ENCODE data around the gene CDK5RAP3.
"Not testable (repeated sequence)": the region's sequence is repeated elsewhere in the genome, so short reads cannot be mapped to it uniquely, and the experiment has no call there.

CDK5RAP3 gene, protein sequence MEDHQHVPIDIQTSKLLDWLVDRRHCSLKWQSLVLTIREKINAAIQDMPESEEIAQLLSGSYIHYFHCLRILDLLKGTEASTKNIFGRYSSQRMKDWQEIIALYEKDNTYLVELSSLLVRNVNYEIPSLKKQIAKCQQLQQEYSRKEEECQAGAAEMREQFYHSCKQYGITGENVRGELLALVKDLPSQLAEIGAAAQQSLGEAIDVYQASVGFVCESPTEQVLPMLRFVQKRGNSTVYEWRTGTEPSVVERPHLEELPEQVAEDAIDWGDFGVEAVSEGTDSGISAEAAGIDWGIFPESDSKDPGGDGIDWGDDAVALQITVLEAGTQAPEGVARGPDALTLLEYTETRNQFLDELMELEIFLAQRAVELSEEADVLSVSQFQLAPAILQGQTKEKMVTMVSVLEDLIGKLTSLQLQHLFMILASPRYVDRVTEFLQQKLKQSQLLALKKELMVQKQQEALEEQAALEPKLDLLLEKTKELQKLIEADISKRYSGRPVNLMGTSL

DNA sequence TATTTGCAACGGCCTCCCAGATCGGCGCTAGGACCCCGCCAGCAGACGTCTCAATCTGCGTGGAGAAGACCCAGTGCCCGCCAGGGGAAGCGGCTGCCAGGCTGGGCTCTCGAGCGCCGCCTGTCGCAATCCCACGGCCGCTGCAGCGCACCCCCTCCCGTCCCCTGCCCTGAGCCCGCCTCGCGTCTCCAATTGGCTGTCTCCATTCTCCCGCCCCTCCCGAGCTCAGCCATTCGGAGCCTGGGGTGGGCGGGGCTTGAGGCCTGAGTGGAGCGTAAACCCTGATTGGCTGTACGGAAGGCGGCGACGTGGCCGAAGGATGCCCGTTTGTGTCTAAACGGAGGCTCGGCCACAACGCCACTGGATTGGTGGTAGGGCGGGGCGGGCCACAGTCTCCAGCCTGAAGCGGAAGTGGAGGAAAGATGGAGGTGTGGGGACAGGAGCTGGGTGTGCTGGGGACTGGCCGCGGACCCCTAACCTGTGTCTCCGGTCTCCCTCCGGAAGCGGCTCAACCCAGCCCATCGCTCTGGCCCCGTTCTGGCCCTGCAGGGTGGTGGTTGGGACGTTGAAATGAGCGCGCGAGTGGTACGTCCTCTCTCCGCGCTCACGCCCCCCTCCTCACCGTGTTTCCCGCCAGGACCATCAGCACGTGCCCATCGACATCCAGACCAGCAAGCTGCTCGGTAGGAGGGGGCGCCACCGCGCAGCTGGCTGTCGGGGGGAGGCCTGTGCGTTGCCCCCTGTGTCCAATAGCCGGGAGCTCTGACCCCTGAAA lies at the start of gene CDK5RAP3:
TSS of gene CDK5RAP3 (plus strand) at position 389 of the 775 bp plus-strand sequence. CDS start at position 423, 34 bp downstream.
- peak; percentile 100 for DNase-seq

DNA sequence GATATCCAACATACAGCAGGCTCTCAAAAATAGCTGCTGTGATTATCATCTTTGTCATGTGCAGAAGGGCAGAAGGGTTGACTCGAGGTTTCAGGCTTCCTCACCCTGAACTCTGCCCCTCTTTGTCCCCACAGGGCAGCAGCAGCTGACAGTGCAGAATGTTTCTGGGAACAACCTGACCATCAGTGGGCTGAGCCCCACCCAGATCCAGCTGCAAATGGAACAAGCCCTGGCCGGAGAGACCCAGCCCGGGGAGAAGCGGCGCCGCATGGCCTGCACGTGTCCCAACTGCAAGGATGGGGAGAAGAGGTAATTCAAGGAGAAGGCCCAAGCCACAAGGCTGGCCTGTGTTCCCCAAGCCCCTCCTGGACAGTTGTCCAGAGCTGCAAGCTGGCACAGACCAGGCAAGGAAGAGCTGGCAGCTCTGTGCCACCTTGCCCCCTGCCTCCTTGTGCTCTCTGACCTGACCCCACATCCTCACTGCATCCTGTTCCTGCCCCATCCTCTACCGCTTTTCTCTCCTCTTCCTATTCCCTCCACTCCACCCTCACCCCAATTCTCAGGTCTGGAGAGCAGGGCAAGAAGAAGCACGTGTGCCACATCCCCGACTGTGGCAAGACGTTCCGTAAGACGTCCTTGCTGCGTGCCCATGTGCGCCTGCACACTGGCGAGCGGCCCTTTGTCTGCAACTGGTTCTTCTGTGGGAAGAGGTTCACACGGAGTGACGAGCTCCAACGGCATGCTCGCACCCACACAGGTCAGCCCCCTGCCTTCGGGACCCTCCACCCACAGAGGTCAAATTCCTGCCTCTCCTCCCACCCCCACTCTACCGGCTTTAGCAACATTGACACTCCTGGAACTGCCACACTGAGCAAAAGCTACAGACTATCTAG lies 45.9 kb upstream of the CDK5RAP3 start:
- no peak for DNase-seq

DNA sequence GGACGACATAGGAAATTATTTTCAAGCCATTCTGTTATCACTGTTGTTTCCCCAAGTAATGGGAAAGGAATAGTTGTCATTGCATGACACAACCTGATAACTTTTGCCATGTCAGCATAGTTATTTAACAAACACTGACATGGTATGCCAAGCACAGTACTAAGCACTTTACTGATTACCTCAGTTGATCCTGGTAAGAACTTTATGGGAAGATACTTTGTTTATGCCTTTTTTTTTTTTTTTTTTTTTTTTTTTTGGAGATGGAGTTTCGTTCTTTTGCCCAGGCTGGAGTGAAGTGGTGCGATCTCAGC lies 45.3 kb upstream of the CDK5RAP3 start:
- DNase-seq = no peak

DNA sequence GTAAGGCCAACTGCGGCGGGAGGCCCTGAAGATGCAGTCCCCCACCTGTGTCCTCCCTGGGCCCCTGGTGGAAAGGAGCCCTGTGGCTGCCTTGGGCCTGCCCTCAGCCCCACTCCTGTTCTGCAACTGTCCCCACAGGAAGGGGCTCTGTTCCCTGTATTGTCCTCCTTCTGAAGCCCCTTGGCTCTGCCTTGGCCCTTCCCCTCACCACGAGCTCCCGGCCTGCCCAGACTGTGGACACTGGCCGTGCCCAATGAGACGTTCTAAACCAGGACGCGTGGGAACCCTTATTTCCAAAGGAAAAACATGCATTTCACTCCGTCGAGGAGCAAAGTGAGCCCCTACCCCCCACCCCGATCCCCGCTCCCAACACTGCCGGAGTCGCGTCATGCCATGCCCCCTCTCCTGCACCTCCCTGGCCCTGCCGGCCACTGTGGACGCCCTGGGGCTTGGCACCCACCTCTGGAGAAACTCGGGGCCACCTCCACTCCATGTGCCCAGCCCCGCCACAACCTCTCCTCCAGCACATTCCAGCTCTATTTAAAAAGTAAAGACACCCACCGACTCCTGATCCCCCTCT lies 43.0 kb upstream of the CDK5RAP3 start:
- DNase-seq = no peak

DNA sequence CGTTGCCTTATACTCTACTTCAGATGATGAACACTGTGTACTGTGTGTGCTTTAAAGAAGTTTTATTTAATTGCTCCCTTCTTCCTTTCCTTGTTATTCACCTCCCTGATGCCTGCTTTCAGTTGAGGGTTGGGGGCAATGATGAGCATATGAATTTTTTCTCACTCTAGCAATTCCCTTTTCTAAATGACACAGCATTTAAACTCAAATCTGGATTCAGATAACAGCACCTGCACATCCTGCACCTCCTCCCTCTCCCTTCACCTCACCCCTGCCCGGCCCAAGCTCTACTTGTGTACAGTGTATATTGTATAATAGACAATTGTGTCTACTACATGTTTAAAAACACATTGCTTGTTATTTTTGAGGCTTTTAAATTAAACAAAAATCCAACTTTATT lies 42.5 kb upstream of the CDK5RAP3 start:
- DNase-seq = no peak

DNA sequence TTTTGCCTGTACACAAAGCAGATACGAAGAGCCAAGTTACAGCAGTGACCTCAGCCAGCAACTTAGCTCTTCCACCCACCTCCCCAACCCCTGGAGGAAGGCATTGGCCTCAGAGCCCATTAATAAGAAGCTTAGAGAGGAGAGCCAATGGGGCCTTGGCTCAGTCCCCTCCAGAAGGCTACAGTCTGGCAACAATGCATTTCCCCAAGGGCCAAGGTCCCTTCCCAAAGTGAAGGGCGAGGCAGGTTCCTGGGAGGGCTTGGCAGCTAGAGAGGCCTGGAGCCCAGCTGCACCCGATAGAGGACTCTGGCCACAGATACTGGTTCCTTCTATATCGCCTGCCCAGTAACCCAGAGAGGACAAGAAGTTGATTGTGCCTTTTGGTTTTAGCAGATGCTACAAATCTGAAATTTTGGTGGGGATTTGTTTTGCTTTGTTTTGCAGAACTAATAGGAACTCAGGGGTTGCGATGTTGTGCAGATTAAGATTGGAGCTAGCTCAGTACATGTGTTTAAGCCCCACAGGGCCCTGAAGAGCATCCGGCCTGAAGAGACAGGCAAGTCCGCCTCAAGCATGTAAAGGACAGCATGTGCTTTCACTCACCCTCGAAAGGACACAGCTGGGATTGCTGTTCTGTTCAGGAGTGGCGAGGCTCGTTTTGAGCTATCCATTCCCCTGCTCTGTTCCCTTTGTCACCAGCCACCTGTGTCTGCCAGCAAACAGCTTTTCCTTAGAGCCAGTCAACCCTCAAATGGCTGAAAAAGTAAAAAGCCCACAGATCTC lies 41.5 kb upstream of the CDK5RAP3 start:
- no peak for DNase-seq

DNA sequence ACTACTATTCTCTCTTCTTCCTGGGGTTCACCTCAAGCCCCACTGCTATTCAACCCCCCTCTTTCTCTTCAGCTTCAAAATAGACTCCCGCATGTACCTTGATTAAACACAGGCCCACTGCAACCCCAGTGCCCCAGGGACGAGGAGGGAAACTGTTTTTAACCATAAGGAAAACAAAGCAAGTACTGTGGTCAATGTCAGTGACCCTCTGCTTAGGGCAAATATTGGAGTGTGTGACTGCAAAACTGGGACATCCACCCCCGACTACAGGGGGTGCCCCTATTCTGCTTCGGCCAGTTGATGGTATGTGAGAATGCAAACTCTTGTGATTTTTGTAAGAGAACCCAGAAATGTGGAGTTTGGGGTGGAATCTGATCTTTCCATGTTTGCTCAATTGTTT lies 39.1 kb upstream of the CDK5RAP3 start:
- DNase-seq = no peak

DNA sequence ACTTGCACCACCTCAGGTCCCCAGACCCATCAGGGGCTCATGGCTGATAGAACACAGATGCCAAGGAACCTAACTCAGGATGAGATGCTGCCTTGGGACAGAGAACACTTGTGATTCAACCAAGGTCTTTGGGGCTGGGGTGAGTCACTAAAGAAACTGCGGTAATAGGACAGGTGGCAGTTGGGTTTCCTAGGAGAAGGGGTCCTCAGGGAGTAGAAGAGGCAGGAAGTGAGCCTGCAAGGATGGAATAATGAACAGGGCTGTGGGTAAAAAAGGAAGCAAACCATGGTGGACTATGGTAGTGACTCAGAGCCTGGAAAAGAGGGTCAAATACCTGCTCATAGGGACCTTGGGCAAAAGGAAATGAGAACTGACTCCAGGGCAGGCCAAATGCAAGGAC lies 36.1 kb upstream of the CDK5RAP3 start:
- DNase-seq = no peak

DNA sequence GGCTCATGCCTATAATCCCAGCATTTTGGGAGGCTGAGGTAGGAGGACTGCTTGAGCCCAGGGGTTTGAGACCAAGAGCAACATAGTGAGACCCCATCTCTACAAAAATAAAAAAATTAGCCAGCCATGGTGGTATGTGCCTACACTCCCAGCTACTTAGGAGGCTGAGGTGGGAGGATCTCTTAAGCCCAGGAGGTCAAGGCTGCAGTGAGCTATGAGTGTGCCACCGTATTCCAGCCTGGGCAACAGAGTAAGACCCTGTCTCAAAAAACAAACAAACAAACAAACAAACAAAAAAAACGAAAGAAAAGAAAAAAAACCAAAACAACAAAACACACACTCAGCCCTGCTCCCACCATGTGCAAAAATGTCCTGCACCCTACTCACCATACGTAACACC lies 35.4 kb upstream of the CDK5RAP3 start:
- DNase-seq = not testable (repeated sequence)

DNA sequence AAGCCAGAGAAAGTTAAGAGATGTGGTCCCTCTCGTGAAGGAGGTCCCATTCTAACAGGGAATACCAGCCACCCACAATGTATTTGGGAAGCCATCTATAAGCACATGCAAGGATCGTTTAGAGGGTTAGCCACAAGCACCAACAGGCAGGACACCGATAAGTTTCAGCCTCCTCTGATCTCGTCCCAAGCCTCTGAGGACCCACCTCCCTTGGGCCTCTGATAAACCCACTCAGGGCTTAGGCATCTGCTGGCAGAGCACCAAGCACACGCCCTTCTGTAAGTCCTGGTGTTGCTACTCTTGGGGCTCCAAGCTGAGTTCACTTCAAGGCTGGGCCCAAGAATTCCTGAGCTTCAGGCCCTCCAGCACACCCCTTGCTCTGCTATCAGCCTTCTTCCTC lies 35.0 kb upstream of the CDK5RAP3 start:
- DNase-seq = no peak

DNA sequence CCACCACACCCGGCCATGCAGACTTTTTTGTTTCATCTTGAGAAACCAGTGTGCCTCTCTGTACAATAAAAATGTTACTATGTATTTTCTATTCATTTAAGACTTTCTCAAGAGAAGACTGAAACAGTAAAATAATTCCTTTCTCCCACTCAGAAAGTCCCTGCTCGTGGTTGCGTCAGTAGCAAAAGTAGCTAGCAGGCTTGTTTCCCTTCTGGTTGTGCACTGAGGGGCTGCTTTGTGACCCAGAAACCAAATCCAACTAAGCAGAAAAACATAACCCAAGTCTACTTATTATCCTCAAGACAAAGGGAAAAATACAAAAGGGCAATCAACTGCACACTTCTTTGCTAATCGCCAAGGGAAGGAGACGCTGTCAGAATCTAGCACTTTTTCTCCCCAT lies 33.0 kb upstream of the CDK5RAP3 start:
- DNase-seq = no peak

DNA sequence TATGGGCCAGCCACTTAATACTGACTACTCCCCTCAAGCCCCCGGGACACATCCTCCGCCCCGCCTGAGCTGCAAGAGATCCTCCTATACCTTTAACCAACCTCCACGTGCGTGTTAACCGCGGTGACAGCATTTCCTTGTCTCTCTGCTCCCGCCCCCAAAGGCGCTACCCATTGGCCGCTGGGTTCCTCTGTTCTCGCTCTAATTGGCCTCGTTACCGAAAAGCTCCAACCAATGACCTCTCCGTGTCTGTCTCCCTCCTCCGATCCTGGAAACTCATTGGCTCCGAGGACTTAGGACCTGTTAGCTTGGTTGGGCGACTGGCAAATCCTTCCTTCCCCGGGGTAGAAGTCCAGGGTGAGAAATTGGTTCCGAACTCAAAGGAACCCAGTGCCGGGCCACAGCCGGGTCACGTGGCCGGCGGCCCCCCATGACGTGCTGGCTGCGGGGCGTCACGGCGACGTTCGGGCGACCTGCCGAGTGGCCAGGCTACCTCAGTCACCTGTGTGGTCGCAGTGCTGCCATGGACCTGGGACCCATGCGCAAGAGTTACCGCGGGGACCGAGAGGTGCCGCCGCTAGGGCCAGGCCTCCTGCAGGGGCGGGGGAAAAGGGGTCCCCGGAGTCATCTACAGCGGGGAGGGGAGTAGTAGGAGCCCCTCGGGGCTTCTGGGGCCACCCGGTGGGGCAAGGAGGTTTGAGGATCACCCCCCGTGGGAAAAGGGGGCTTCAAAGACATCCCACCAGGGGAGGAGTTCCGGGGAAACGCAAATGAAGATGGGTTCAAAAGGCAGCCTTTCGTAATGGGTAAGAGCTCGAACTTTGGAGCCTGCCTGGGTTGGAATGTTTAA lies 29.4 kb upstream of the CDK5RAP3 start, which contains the start of gene PNPO:
TSS of gene PNPO (plus strand) at position 326 of the 850 bp plus-strand sequence. CDS start at position 431, 105 bp downstream.
- DNase-seq = peak; percentile 92

DNA sequence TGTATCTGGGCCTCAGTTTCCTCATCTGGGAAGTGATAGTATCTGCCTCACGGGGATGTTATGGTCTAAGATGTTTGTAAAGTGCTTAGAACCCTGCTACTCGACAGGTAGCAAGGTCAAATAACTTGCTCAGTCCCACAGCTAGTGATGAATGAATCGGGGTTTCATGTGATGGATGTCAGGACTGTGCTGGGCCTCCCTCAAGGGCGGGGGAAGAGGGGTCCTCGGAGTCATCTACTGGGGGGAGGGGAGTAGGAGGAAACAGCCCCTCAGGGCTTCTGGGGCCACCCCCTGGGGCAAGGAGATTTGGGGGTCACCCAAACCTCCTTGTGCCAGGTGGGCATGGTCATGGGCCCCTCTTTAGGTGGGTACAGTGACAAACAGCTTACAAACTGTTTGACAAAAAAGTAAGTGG lies 28.8 kb upstream of the CDK5RAP3 start:
- DNase-seq = no peak

DNA sequence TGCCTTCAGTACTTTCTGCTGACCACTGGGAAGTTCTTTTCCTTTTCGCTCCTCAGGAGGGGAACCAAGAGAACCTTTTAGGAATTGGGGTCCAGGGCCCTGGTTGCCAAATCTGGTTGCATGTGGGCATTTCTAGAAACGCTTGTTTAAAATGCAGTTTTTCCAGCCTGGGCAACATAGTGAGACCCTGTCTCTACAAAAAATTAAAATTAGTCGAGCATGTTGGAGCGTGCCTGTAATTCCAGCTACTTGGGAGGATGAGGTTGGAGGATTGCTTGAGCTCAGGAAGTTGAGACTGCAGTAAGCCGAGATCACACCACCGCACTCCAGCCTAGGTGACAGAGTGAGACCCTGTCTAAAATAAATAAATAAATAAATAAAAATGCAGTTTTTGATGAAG lies 28.3 kb upstream of the CDK5RAP3 start:
- DNase-seq = no peak

DNA sequence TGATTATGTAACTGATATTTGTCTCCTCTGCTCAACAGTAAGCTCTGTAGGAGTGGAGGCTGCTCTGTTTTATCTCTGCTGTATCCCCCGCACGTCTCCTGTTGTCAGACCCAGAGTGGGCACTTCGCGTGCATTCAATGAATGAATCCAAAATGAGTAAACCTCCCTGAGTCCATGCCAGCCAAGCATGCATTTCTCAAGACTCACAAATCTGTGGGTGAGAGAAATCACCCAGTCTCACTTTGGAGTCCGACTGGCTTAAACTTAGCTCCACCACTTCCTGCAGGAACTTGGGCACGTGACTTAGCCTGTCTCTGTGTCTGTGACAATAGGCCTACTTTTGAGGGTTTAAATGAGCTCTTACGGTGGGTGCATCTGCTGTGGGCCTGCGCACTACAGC lies 25.8 kb upstream of the CDK5RAP3 start:
- DNase-seq = no peak

DNA sequence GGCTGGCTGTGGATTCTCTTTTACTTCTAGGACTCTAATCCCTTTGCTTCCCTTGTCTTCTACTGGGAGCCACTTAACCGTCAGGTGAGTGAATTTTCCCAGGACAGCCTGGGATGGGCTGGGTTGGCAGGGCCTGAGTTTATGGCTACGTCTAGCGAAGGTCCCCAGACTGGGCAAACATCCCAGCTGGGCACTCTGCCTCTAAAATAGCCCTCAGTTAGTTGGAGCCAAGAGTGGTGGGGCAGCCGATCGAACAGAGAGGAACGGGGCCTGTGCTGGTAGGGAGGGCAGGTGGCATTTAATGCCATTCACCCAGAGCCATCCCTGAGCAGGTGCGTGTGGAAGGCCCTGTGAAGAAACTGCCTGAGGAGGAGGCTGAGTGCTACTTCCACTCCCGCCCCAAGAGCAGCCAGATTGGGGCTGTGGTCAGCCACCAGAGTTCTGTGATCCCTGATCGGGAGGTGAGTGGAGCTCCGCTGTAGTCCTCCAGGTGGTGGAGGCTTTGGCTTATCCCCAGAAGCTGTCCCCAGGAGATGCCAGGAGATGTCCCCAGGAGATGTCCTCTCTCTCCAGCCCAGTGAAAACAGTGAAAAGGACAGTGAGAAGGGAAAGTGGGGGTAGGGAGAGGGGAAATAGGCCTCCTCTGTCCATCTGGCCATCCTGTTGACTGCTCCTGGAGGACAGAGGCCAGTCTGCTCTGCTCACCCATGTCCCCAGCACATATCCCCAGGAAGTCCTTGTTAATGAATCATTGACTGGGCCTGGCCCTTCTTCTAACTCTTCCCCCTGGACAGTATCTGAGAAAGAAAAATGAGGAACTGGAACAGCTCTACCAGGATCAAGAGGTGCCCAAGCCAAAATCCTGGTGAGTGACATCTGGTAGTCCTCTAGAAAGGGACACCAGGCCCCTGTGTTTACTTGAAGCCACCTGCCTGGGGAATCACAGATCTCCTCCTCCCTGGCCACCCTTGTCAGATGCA lies 25.1 kb upstream of the CDK5RAP3 start:
- no peak for DNase-seq

DNA sequence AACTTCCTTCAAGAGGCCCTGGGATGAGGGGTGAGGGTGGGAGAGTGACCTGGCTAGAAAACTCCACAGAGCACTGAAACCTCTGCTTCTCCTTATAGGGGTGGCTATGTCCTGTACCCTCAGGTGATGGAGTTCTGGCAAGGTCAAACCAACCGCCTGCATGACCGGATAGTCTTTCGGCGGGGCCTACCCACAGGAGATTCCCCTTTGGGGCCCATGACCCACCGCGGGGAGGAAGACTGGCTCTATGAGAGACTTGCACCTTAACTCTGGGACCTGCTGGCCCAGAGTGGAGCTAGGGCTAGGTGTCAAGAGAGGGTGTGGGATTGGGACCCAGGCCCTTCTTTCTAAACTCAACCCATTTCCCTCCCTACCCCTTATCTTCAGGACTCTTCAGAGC lies 24.4 kb upstream of the CDK5RAP3 start:
- DNase-seq = no peak

DNA sequence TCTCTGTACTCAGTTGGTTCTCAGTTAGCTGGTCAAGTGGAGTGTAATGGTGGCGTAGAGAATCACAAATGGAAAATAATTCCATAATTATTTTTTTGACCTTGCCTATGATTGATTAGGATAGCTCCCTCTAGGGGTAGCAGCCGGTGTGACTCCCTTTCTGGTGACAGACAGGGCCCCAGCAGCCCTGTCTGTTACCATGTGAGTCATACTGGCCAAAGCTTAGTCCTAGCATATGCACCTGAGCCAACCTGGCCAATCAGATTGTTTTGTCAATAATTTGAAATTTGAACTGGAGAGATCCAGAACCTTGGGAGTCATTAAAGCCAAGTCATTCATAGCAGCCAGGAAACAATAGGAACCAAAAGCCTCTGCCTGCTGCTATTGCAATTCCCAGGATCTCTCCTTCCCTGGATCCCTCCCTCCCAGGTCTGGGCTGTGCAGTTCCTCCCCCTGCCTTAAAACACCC lies 23.9 kb upstream of the CDK5RAP3 start:
- peak; percentile 95 for DNase-seq

DNA sequence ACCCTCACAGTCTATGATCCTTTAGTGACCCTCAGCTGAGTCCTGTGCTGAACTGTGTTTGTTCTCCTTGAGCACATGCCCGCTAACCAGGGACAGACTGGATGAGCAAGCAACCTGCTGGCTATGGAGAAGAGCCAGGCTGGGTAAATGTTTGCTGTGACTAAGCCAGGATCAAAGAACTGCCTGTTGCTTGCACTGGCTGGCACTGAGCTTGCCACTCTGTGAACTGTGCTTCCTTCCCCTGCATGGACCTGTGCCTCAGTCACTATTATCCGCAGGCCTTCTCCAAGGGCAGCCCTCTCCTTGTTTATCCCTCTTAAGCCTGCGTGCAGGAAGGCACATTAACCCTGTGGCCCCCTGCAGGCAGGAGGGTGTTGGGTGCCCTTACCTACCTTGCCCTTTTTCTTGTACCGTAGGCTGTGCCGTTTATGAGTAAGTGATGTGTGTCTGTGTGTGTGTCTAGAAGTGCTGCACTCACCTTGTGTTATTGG lies 22.2 kb upstream of the CDK5RAP3 start:
- no peak for DNase-seq

Measured in islet precursor cell (in vitro differentiated cells).